ENCODE results near the gene ABCC12. TPM values are rescaled to one million over a fixed set of nuclear protein-coding genes. Genes with fewer than 3 reads are reported as not detected.
"Not testable (repeated sequence)": the region's sequence is repeated elsewhere in the genome, so short reads cannot be mapped to it uniquely, and the experiment has no call there.

The ABCC12 gene
- total and polyA plus RNA-seq, 8 donors = 0.06 to 0.26 (median 0.18) TPM; not detected in 2

GRCh38 chr16:48184681-48185080, 28.9 kb upstream of the ABCC12 start:
- TF ChIP-seq CTCF (IDR thresholded peaks at IDR 0.05) = no peak
- Histone ChIP-seq H3K4me1 (peaks cover 0 to 22% of the 10 kb centered on the region in 2 donors), H3K27me3 (no peaks in the 10 kb centered on the region), H3K9me3 (no peaks in the 10 kb centered on the region), H3K36me3 (no peaks in the 10 kb centered on the region), H3K27ac (no peak overlapping the region), H3K4me3 (no peak overlapping the region)
- no peak for ATAC-seq
- no peak for DNase-seq
- intact Hi-C loops (cut with DNase I) = no loop called here

- no peaks in the 10 kb centered on the region for H3K9me3 ChIP-seq
- ATAC-seq (no peak), DNase-seq (no peak)
- no peaks in the 10 kb centered on the region for H3K36me3 ChIP-seq
- H3K27ac ChIP-seq = no peak overlapping the region
- intact Hi-C loops (cut with DNase I) = no loop called here
- H3K4me3 ChIP-seq = no peak overlapping the region
- TF ChIP-seq CTCF (IDR thresholded peaks at IDR 0.05) = no peak
- H3K27me3 ChIP-seq = no peaks in the 10 kb centered on the region
- peaks cover 0 to 7% of the 10 kb centered on the region in 2 donors for H3K4me1 ChIP-seq
These were observed 27.3 kb upstream of the ABCC12 start for GRCh38 chr16:48182979-48183537.

GRCh38 chr16:48181746-48182520, 26.1 kb upstream of the ABCC12 start:
- intact Hi-C loops (cut with DNase I); H3K4me3 ChIP-seq; H3K9me3 ChIP-seq; H3K27ac ChIP-seq; H3K36me3 ChIP-seq; ATAC-seq; DNase-seq; H3K27me3 ChIP-seq; H3K4me1 ChIP-seq: not testable (repeated sequence)

- no peak overlapping the region for H3K27ac ChIP-seq
- ATAC-seq (no peak), DNase-seq (no peak)
- no peak for TF ChIP-seq CTCF (IDR thresholded peaks at IDR 0.05)
- no peaks in the 10 kb centered on the region for H3K4me1 ChIP-seq
- H3K9me3 ChIP-seq = no peaks in the 10 kb centered on the region
- intact Hi-C loops (cut with DNase I) = no loop called here
- H3K4me3 ChIP-seq = no peak overlapping the region
- no peaks in the 10 kb centered on the region for H3K36me3 ChIP-seq
- no peaks in the 10 kb centered on the region for H3K27me3 ChIP-seq
These were observed 25.2 kb upstream of the ABCC12 start for GRCh38 chr16:48180868-48181480.

GRCh38 chr16:48176635-48177408, 21.0 kb upstream of the ABCC12 start:
- no peak for DNase-seq
- ATAC-seq = no peak
- TF ChIP-seq CTCF (IDR thresholded peaks at IDR 0.05) = no peak
- Histone ChIP-seq H3K9me3 (no peaks in the 10 kb centered on the region), H3K36me3 (no peaks in the 10 kb centered on the region), H3K4me1 (no peaks in the 10 kb centered on the region), H3K27me3 (no peaks in the 10 kb centered on the region), H3K4me3 (no peak overlapping the region), H3K27ac (no peak overlapping the region)
- intact Hi-C loops (cut with DNase I) = no loop called here
